B cell (primary cell): ENCODE data around the gene SEMA4C. TPM values are rescaled to one million over a fixed set of nuclear protein-coding genes. Genes with fewer than 3 reads are reported as not detected.

Experiments used
- ATAC-seq: fragments of 200-7000 bp; cut with Tn5 transposase; one replicate; pipeline ENCODE4 v1.10.0; 2021; ENCODE audit warnings: low read depth, mild to moderate bottlenecking, moderate number of reproducible peaks, moderate library complexity
- CTCF ChIA-PET: fragments of 350-600 bp; sonication (Branson Sonifier 250); formaldehyde crosslinking; loops from one replicate; lab custom pipeline; 2021; ENCODE audit warnings: antibody characterized with exemption, inconsistent platforms; lab: Charles Lee
- POLR2A ChIA-PET: fragments of 350-600 bp; sonication (Branson Sonifier 250); formaldehyde crosslinking; loops from one replicate; lab custom pipeline; 2021; ENCODE audit warnings: antibody characterized with exemption; lab: Charles Lee
- DNase-seq: peaks from one replicate; pipeline ENCODE4 v3.0.0; 2013
- H2AFZ ChIP-seq: 2 replicates; pipeline ENCODE4 v1.6.1; 2012; ENCODE audit warnings: mild to moderate bottlenecking, low read depth, low read length; ENCODE audit not compliant: insufficient read depth, poor library complexity, severe bottlenecking
- H3K27ac ChIP-seq, 2 donors: 1 replicate in 1 of 2; 2 replicates in 1 of 2; pipeline ENCODE4 v1.5.1; 2012 to 2013; ENCODE audit warnings: low read length in 2 of 2, mild to moderate bottlenecking in 2 of 2, moderate library complexity in 1 of 2
- H3K27me3 ChIP-seq, 4 experiments: fragments of 200-600 bp in 1 of 4; sonication (generic) in 1 of 4; replicated peaks in 1 of 4; 1 replicate in 2 of 4; 2 replicates in 2 of 4; pipeline versions ENCODE4 v1.6.1 to v1.7.0; 2013 to 2016; ENCODE audit warnings: low read length in 3 of 4, mild to moderate bottlenecking in 2 of 4, mixed read lengths in 1 of 4, moderate library complexity in 1 of 4; ENCODE audit not compliant: insufficient read depth in 4 of 4, control insufficient read depth in 3 of 4; ENCODE audit errors: control extremely low read depth in 1 of 4
- H3K36me3 ChIP-seq, 2 experiments: replicated peaks in 1 of 2; 1 replicate in 1 of 2; 2 replicates in 1 of 2; pipeline versions ENCODE4 v1.6.1 to v1.7.1; 2013; ENCODE audit warnings: low read length in 1 of 2; ENCODE audit not compliant: insufficient read depth in 2 of 2, control insufficient read depth in 1 of 2; ENCODE audit errors: control extremely low read depth in 1 of 2, extremely low read depth in 1 of 2
- H3K4me1 ChIP-seq, 2 donors: fragments of 200-600 bp in 1 of 2; sonication (generic) in 1 of 2; 1 replicate in 1 of 2; 2 replicates in 1 of 2; pipeline versions ENCODE4 v1.5.1 to v1.6.1; 2013 to 2017; ENCODE audit warnings: low read length in 2 of 2; ENCODE audit not compliant: control insufficient read depth in 2 of 2, insufficient read depth in 2 of 2
- H3K4me2 ChIP-seq: replicated peaks from 2 replicates; pipeline ENCODE3; 2012; ENCODE audit warnings: mild to moderate bottlenecking, low read depth, low read length; ENCODE audit not compliant: poor library complexity, severe bottlenecking
- H3K4me3 ChIP-seq, 5 experiments: fragments of 200-600 bp in 1 of 5; sonication (generic) in 1 of 5; 1 replicate in 3 of 5; 2 replicates in 2 of 5; pipeline versions ENCODE4 v1.5.1 to v1.7.0; 2011 to 2016; ENCODE audit warnings: low read length in 4 of 5, mild to moderate bottlenecking in 4 of 5, low read depth in 2 of 5, control low read depth in 1 of 5, moderate library complexity in 1 of 5; ENCODE audit not compliant: insufficient read depth in 1 of 5; ENCODE audit errors: control extremely low read depth in 1 of 5, extremely low read depth in 1 of 5
- H3K79me2 ChIP-seq: fragments of 200-600 bp; sonication (generic); one replicate; pipeline ENCODE4 v1.6.0; 2016; ENCODE audit warnings: low read length; ENCODE audit not compliant: control insufficient read depth, insufficient read depth
- H3K9ac ChIP-seq: fragments of 200-600 bp; sonication (generic); 2 replicates; pipeline ENCODE4 v1.6.1; 2017; ENCODE audit warnings: mild to moderate bottlenecking, low read length, moderate library complexity
- H3K9me3 ChIP-seq, 3 donors: one replicate each; pipeline versions ENCODE4 v1.6.1 to v1.7.1; 2013; ENCODE audit warnings: low read length in 2 of 3; ENCODE audit not compliant: control insufficient read depth in 2 of 3, insufficient read depth in 1 of 3; ENCODE audit errors: control extremely low read depth in 1 of 3
- H4K20me1 ChIP-seq: 2 replicates; pipeline ENCODE4 v1.6.0; 2012; ENCODE audit warnings: mild to moderate bottlenecking, low read length; ENCODE audit not compliant: insufficient read depth, control insufficient read depth, poor library complexity, severe bottlenecking
- H3K27ac Mint-ChIP-seq: one replicate; pipeline ENCODE4 v1.8.0; 2021; ENCODE audit warnings: mixed read lengths
- H3K27me3 Mint-ChIP-seq: one replicate; pipeline ENCODE4 v1.8.0; 2021; ENCODE audit warnings: mixed read lengths
- H3K4me1 Mint-ChIP-seq: one replicate; pipeline ENCODE4 v1.8.0; 2021; ENCODE audit warnings: mixed read lengths
- H3K4me3 Mint-ChIP-seq: one replicate; pipeline ENCODE4 v1.8.0; 2021; ENCODE audit warnings: mixed read lengths
- H3K9me3 Mint-ChIP-seq: one replicate; pipeline ENCODE4 v1.8.0; 2022; ENCODE audit warnings: mixed read lengths; ENCODE audit not compliant: insufficient read depth
- CTCF ChIP-seq: fragments of 200-600 bp; IDR thresholded peaks from one replicate; pipeline ENCODE4 v1.8.0; 2022; ENCODE audit warnings: antibody characterized with exemption, mild to moderate bottlenecking
- EZH2 ChIP-seq: IDR thresholded peaks from 2 replicates; pipeline ENCODE4 v1.6.1; 2012; ENCODE audit warnings: borderline replicate concordance, low read depth, mild to moderate bottlenecking, moderate library complexity, low read length; ENCODE audit not compliant: insufficient read depth, poor library complexity, severe bottlenecking
- WGBS: methylation state at CpG from one replicate; pipeline ENCODE4 v1.1.5; 2013; ENCODE audit warnings: missing lambda C conversion rate; ENCODE audit not compliant: insufficient coverage; 5-methylcytosine and 5-hydroxymethylcytosine counted together
- intact Hi-C: fragments of 100-400 bp; cut with micrococcal nuclease; formaldehyde crosslinking; loops from one replicate; pipeline ENCODE4 v1.10.0; 2022
- polyA plus RNA-seq: library from polyadenylated mRNA; depleted of rRNA; stranded (reverse); fragments of >200 nt; gene quantifications from 2 replicates; pipeline ENCODE4 v1.2.3, GENCODE V29; 2012
- total RNA-seq, 2 donors: library from RNA; stranded (reverse); fragments of 120-200 nt in 1 of 2; gene quantifications; 1 replicate in 1 of 2; 2 replicates in 1 of 2; pipeline versions ENCODE4 v1.2.3 to v1.2.4, GENCODE V29; 2013 to 2022

The SEMA4C gene
- total and polyA plus RNA-seq, 2 donors (not counting 1 experiment from before 2014, with no cell fraction given): 0.28 to 0.94 TPM

GRCh38 chr2:96839293-96839874 is 30.5 kb downstream of the SEMA4C start:
- Histone ChIP-seq H3K4me1 (peaks cover 10 to 18% of the 10 kb centered on the region in 2 donors), H3K4me2 (peak overlapping the region; percentile 80), H4K20me1 (no peaks in the 10 kb centered on the region), H3K36me3 (peaks cover 0 to 18% of the 10 kb centered on the region in 2 experiments), H3K4me3 (peak overlapping the region in 4 of 5 experiments; percentile 34 to 51 (median 47)), H3K27me3 (no peaks in the 10 kb centered on the region), H3K9ac (peak overlapping the region; percentile 55), H2AFZ (peak overlapping the region; percentile 70), H3K79me2 (no peaks in the 10 kb centered on the region), H3K9me3 (no peaks in the 10 kb centered on the region), H3K27ac (peak overlapping the region in 1 of 2 donors; percentile 42)
- 8% methylated on average over 42 of the region's 42 CpGs for WGBS
- no peak for TF ChIP-seq EZH2
- TF ChIP-seq CTCF: no peak
- Mint-ChIP-seq H3K27me3 (no peaks in the 10 kb centered on the region), H3K4me1 (peaks cover 18% of the 10 kb centered on the region), H3K4me3 (peak overlapping the region; percentile 82), H3K27ac (peak overlapping the region; percentile 77), H3K9me3 (no peaks in the 10 kb centered on the region)
- POLR2A ChIA-PET: interaction anchor here (1.4 to 2.4 kb wide), 2 partner anchors 18 to 23 kb away, joined by 6 to 8 read pairs; partner anchors contain the start of genes ANKRD39 and CNNM3
- intact Hi-C loops: loop anchor here (1.0 kb wide), 1 partner anchor 18 kb away; no protein-coding TSS in a partner anchor
- peak; percentile 87 for DNase-seq
- peak; percentile 98 for ATAC-seq
- CTCF ChIA-PET: interaction anchor here (0.8 to 1.7 kb wide), 5 partner anchors 18 to 111 kb away, joined by 3 to 11 read pairs (median 4); partner anchors contain the start of genes ANKRD39 and CNNM3
